Keratinocyte (primary cell): Measurements from ENCODE around the gene DYNLRB1. TPM values are rescaled to one million over a fixed set of nuclear protein-coding genes. Genes with fewer than 3 reads are reported as not detected.

Experiments used
- DNase-seq: peaks from one replicate; pipeline ENCODE4 v3.0.0-alpha.2; 2011; ENCODE audit warnings: low read depth, missing footprints, low spot score
- FAIRE-seq: peaks from 2 replicates; lab custom pipeline; 2011; peaks lifted over from hg19 to GRCh38; lab: Jason Lieb, UNC
- H2AFZ ChIP-seq: 2 replicates; pipeline ENCODE4 v1.6.0; 2012; ENCODE audit warnings: low read length, control low read depth, inconsistent platforms; ENCODE audit not compliant: control insufficient read depth
- H3K27ac ChIP-seq: 2 replicates; pipeline ENCODE4 v1.5.1; 2011; ENCODE audit warnings: low read length; ENCODE audit not compliant: control insufficient read depth, insufficient read depth
- H3K27me3 ChIP-seq: 3 replicates; pipeline ENCODE4 v1.6.0; 2011; ENCODE audit warnings: low read length; ENCODE audit not compliant: control insufficient read depth, insufficient read depth; ENCODE audit errors: extremely low read depth
- H3K36me3 ChIP-seq, 2 experiments: 2 replicates in 1 of 2; 3 replicates in 1 of 2; pipeline ENCODE4 v1.5.1; 2011; ENCODE audit warnings: low read length in 2 of 2, mild to moderate bottlenecking in 1 of 2; ENCODE audit not compliant: control insufficient read depth in 2 of 2, insufficient read depth in 2 of 2; ENCODE audit errors: extremely low read depth in 1 of 2
- H3K4me1 ChIP-seq: 3 replicates; pipeline ENCODE4 v1.5.1; 2011; ENCODE audit warnings: low read length; ENCODE audit not compliant: control insufficient read depth, insufficient read depth; ENCODE audit errors: extremely low read depth
- H3K4me2 ChIP-seq: 3 replicates; pipeline ENCODE4 v1.6.0; 2011; ENCODE audit warnings: low read depth, low read length; ENCODE audit not compliant: control insufficient read depth, insufficient read depth; ENCODE audit errors: extremely low read depth
- H3K4me3 ChIP-seq, 3 experiments: fragments of 200-600 bp in 1 of 3; sonication (generic) in 1 of 3; 2 replicates in 2 of 3; 3 replicates in 1 of 3; pipeline ENCODE4 v1.5.1; 2011 to 2016; ENCODE audit warnings: low read length in 3 of 3, mild to moderate bottlenecking in 3 of 3, control low read depth in 2 of 3, inconsistent platforms in 1 of 3, low read depth in 1 of 3, mixed read lengths in 1 of 3, mixed run types in 1 of 3, moderate library complexity in 1 of 3; ENCODE audit not compliant: control insufficient read depth in 2 of 3, insufficient read depth in 2 of 3; ENCODE audit errors: extremely low read depth in 1 of 3
- H3K79me2 ChIP-seq: 2 replicates; pipeline ENCODE4 v1.6.0; 2012; ENCODE audit warnings: low read length; ENCODE audit not compliant: control insufficient read depth, insufficient read depth
- H3K9ac ChIP-seq: 3 replicates; pipeline ENCODE4 v1.6.0; 2011; ENCODE audit warnings: low read length; ENCODE audit not compliant: control insufficient read depth, insufficient read depth; ENCODE audit errors: extremely low read depth
- H3K9me1 ChIP-seq: 3 replicates; pipeline ENCODE4 v1.6.0; 2011; ENCODE audit warnings: low read length; ENCODE audit not compliant: control insufficient read depth, insufficient read depth; ENCODE audit errors: extremely low read depth
- H3K9me3 ChIP-seq: 2 replicates; pipeline ENCODE4 v1.5.1; 2012; ENCODE audit warnings: low read depth, low read length; ENCODE audit not compliant: control insufficient read depth
- H4K20me1 ChIP-seq: 3 replicates; pipeline ENCODE4 v1.6.0; 2011; ENCODE audit warnings: low read length; ENCODE audit not compliant: control insufficient read depth, insufficient read depth; ENCODE audit errors: extremely low read depth
- EZH2 ChIP-seq: IDR thresholded peaks from one replicate; pipeline ENCODE4 v1.6.1; 2012; ENCODE audit warnings: inconsistent platforms, mild to moderate bottlenecking, low read length, moderate library complexity
- dilution Hi-C: fragments of 300-500 bp; cut with MboI; formaldehyde crosslinking; loops from one replicate; pipeline ENCODE4 v1.7.0; 2020; ENCODE audit warnings: low sequenced_read_pairs; ENCODE audit not compliant: extremely low pct_ligation_motif_present
- polyA plus RNA-seq, 5 experiments: library from polyadenylated mRNA; depleted of rRNA in 3 of 5; stranded (reverse) in 3 of 5; stranded (forward) in 1 of 5; unstranded in 1 of 5; fragments of >200 nt; gene quantifications; 1 replicate in 1 of 5; 2 replicates in 3 of 5; 3 replicates in 1 of 5; pipeline versions ENCODE4 v1.2.1 to v1.2.3, GENCODE V29; 2011 to 2012; ENCODE audit warnings: missing spikeins in 2 of 5, low read depth in 1 of 5, low replicate concordance in 1 of 5
- TF ChIP-seq, protein P1 (sequence below), 3 experiments: IDR thresholded peaks in 1 of 3; conservative IDR thresholded peaks in 1 of 3; optimal IDR thresholded peaks in 1 of 3; 2 replicates in 2 of 3; 3 replicates in 1 of 3; pipeline versions ENCODE3 to v1.5.1; 2011; ENCODE audit warnings: low read length in 3 of 3, mild to moderate bottlenecking in 3 of 3, moderate library complexity in 2 of 3, control low read depth in 1 of 3, inconsistent platforms in 1 of 3; ENCODE audit not compliant: insufficient read depth in 2 of 3; ENCODE audit errors: extremely low read depth in 1 of 3

The DYNLRB1 gene
- polyA plus RNA-seq, 1 donor (not counting 4 experiments of a cell fraction or from before 2014, with no cell fraction given) = 156 TPM

DNA sequence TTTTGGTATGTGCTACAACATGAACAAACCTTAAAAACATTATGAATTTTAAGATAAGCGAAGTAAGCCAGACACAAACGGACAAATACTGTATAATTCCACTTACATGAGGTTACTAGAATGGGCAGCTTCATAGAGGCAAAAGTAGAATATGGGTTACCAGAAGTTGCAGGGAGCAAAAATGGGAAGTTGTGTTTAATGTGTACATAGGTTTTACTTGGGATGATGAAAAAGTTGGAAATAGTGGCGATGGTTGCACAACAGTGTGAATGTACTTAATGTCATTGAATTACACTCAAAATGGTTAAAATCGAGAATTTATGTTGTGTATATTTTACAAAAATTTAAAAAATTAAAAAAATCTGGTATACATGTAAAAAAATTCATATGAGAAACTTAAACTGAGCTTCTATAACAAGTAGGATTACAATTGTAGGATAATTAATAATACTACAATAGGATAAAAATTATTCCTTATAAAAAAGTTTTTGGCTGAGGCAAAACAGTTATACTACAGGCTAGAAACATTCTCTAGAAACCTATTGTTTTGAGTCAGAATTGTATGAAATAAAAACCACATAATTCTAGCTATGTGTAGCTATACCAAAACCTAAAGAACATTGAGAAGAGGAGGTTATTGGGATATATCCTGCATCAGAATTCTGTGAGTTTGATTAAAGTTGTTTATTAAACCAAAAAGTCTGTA, 24.8 kb upstream of the DYNLRB1 start:
- Histone ChIP-seq H3K4me2 (no peak overlapping the region), H3K27me3 (no peaks in the 10 kb centered on the region), H3K79me2 (peaks cover 27% of the 10 kb centered on the region), H3K4me3 (no peak overlapping the region), H3K4me1 (no peaks in the 10 kb centered on the region), H2AFZ (no peak overlapping the region), H3K9me3 (no peaks in the 10 kb centered on the region), H3K9me1 (no peaks in the 10 kb centered on the region), H3K9ac (no peak overlapping the region), H3K27ac (no peak overlapping the region), H3K36me3 (peaks cover 19 to 32% of the 10 kb centered on the region in 2 experiments), H4K20me1 (peaks cover 2% of the 10 kb centered on the region)
- DNase-seq (no peak), FAIRE-seq (no peak)
- dilution Hi-C loops = no loop called here
- no peak for TF ChIP-seq EZH2
- TF ChIP-seq, protein P1, sequence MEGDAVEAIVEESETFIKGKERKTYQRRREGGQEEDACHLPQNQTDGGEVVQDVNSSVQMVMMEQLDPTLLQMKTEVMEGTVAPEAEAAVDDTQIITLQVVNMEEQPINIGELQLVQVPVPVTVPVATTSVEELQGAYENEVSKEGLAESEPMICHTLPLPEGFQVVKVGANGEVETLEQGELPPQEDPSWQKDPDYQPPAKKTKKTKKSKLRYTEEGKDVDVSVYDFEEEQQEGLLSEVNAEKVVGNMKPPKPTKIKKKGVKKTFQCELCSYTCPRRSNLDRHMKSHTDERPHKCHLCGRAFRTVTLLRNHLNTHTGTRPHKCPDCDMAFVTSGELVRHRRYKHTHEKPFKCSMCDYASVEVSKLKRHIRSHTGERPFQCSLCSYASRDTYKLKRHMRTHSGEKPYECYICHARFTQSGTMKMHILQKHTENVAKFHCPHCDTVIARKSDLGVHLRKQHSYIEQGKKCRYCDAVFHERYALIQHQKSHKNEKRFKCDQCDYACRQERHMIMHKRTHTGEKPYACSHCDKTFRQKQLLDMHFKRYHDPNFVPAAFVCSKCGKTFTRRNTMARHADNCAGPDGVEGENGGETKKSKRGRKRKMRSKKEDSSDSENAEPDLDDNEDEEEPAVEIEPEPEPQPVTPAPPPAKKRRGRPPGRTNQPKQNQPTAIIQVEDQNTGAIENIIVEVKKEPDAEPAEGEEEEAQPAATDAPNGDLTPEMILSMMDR (optimal IDR thresholded peaks at IDR 0.05 in 1 of 3, IDR thresholded peaks at IDR 0.05 in 1 of 3, conservative IDR thresholded peaks at IDR 0.05 in 1 of 3; ENCODE audit: extremely low read depth in 1 of 3, insufficient read depth in 2 of 3, low read length in 3 of 3) = no peak

DNA sequence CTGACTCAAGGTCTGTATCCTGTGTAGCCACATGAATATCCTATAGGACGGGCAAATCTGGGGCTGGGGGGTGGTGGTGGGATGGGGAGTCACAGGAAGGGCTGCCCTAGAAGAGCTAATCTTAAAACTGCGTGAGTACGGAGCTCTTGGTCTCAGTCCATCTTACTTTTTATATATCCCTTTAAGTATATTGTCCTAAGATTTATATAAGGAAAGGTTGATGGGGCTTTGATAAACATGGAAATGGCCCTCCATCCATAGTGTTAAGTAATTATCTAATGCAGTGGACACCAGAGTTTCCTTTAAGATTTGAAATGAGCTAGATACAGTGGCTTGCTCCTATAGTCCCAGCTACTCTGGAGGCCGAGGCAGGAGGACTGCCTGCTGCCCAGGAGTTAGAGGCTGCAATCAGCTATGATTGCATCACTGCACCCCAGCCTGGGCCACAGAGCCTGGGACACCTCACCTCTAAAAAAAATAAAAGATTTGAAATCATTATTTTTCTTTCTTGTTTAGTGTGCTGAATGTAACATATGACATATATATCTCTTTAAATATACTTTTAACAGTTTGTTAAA, 24.2 kb upstream of the DYNLRB1 start:
- H3K4me1 ChIP-seq = no peaks in the 10 kb centered on the region
- no peak for DNase-seq

More for the DNA sequence above, 24.2 kb upstream of the DYNLRB1 start:
- FAIRE-seq = no peak
- H3K27ac ChIP-seq = no peak overlapping the region
- H3K9me3 ChIP-seq = no peaks in the 10 kb centered on the region
- no peak overlapping the region for H2AFZ ChIP-seq
- H4K20me1 ChIP-seq = peaks cover 2% of the 10 kb centered on the region
- peaks cover 28% of the 10 kb centered on the region for H3K79me2 ChIP-seq
- H3K4me2 ChIP-seq = no peak overlapping the region
- peaks cover 17 to 29% of the 10 kb centered on the region in 2 experiments for H3K36me3 ChIP-seq
- H3K4me3 ChIP-seq = no peak overlapping the region
- no peaks in the 10 kb centered on the region for H3K27me3 ChIP-seq
- TF ChIP-seq, protein P1 (optimal IDR thresholded peaks at IDR 0.05 in 1 of 3, IDR thresholded peaks at IDR 0.05 in 1 of 3, conservative IDR thresholded peaks at IDR 0.05 in 1 of 3; ENCODE audit: extremely low read depth in 1 of 3, insufficient read depth in 2 of 3, low read length in 3 of 3) = no peak
- TF ChIP-seq EZH2 = no peak
- dilution Hi-C loops = no loop called here
- no peaks in the 10 kb centered on the region for H3K9me1 ChIP-seq
- H3K9ac ChIP-seq = no peak overlapping the region
